HCT116 (cell line): Measurements from ENCODE around the gene UBALD2. TPM values are rescaled to one million over a fixed set of nuclear protein-coding genes. Genes with fewer than 3 reads are reported as not detected.

Experiments used
- ATAC-seq: fragments of 200-7000 bp; cut with Tn5 transposase; 2 replicates; pipeline ENCODE4 v1.9.1; 2020; ENCODE audit warnings: mild to moderate bottlenecking, moderate library complexity
- BruUV-seq: library from RNA; stranded (reverse); fragments of 400-500 nt; replicated peaks from 2 replicates; lab custom pipeline; 2021; lab: Mats Ljungman, UMichigan
- CTCF ChIA-PET: fragments of 300-600 bp; sonication (Branson Sonifier 250); formaldehyde crosslinking; loops from one replicate; lab custom pipeline; 2021; ENCODE audit warnings: antibody characterized with exemption; lab: Charles Lee
- POLR2A ChIA-PET: fragments of 300-600, 350-600 bp; sonication (Branson Sonifier 250); formaldehyde crosslinking; loops from one replicate; lab custom pipeline; 2021; ENCODE audit warnings: antibody characterized with exemption; lab: Charles Lee
- RAD21 ChIA-PET, 2 experiments: fragments of 300-600 bp; sonication (Branson Sonifier 250); formaldehyde crosslinking; loops; one replicate each; lab custom pipeline; 2023; ENCODE audit warnings: low total read pairs in 2 of 2; ENCODE audit not compliant: uncharacterized antibody in 2 of 2, unreplicated experiment in 2 of 2, low non-redundant PET in 1 of 2; lab: Charles Lee
- DNase-seq: peaks from one replicate; pipeline ENCODE4 v3.0.0-alpha.2; 2010; ENCODE audit warnings: low read depth, low spot score
- H2AFZ ChIP-seq: fragments of 200-600 bp; shearing (Covaris generic), sonication (generic); 2 replicates; pipeline ENCODE4 v1.6.1; 2017; ENCODE audit warnings: low read depth, mixed run types, mixed read lengths, antibody characterized with exemption, low read length; ENCODE audit not compliant: poor library complexity, severe bottlenecking
- H3K27ac ChIP-seq: 2 replicates; pipeline ENCODE4 v1.5.1; 2012; ENCODE audit warnings: low read depth, low read length
- H3K27me3 ChIP-seq: fragments of 200-600 bp; sonication (generic); 2 replicates; pipeline ENCODE4 v1.6.1; 2016; ENCODE audit warnings: mixed run types, low read length, mixed read lengths; ENCODE audit not compliant: insufficient read depth
- H3K36me3 ChIP-seq, 2 experiments: fragments of 200-500 bp in 1 of 2; fragments of 200-600 bp in 1 of 2; sonication (Bioruptor generic) in 1 of 2; sonication (generic) in 1 of 2; 2 replicates each; pipeline versions ENCODE4 v1.5.1 to v1.6.1; 2014 to 2016; ENCODE audit warnings: low read length in 2 of 2, inconsistent platforms in 1 of 2, mixed read lengths in 1 of 2, mixed run types in 1 of 2; ENCODE audit not compliant: insufficient read depth in 2 of 2, control insufficient read depth in 1 of 2
- H3K4me1 ChIP-seq, 2 experiments: fragments of 200-600 bp in 1 of 2; sonication (generic) in 1 of 2; 2 replicates each; pipeline versions ENCODE4 v1.5.1 to v1.6.1; 2012 to 2017; ENCODE audit warnings: low read length in 2 of 2, inconsistent platforms in 1 of 2, mild to moderate bottlenecking in 1 of 2, mixed read lengths in 1 of 2, mixed run types in 1 of 2, moderate library complexity in 1 of 2; ENCODE audit not compliant: insufficient read depth in 2 of 2, control insufficient read depth in 1 of 2
- H3K4me2 ChIP-seq: fragments of 200-600 bp; sonication (generic); 2 replicates; pipeline ENCODE4 v1.6.1; 2017; ENCODE audit warnings: mixed run types, low read length, mixed read lengths
- H3K4me3 ChIP-seq, 2 experiments: fragments of 200-600 bp in 1 of 2; sonication (generic) in 1 of 2; replicated peaks in 1 of 2; 2 replicates each; pipeline ENCODE4 v1.5.1; 2011 to 2016; ENCODE audit warnings: low read length in 2 of 2, control low read depth in 1 of 2, low read depth in 1 of 2, mild to moderate bottlenecking in 1 of 2, mixed read lengths in 1 of 2, mixed run types in 1 of 2
- H3K79me2 ChIP-seq: fragments of 200-600 bp; sonication (generic); 2 replicates; pipeline ENCODE4 v1.6.1; 2017; ENCODE audit warnings: mild to moderate bottlenecking, mixed run types, low read length, moderate library complexity, mixed read lengths; ENCODE audit not compliant: insufficient read depth
- H3K9ac ChIP-seq: fragments of 200-600 bp; sonication (generic); 2 replicates; pipeline ENCODE4 v1.6.1; 2016; ENCODE audit warnings: low read length, mixed read lengths
- H3K9me2 ChIP-seq: fragments of 200-600 bp; sonication (generic), shearing (Covaris generic); 2 replicates; pipeline ENCODE4 v1.6.1; 2017; ENCODE audit warnings: mixed run types, mild to moderate bottlenecking, moderate library complexity; ENCODE audit not compliant: insufficient read depth
- H3K9me3 ChIP-seq, 2 experiments: fragments of 200-500 bp in 1 of 2; fragments of 200-600 bp in 1 of 2; sonication (Bioruptor generic) in 1 of 2; sonication (generic) in 1 of 2; 2 replicates each; pipeline ENCODE4 v1.6.1; 2014 to 2017; ENCODE audit warnings: low read length in 2 of 2, mixed read lengths in 2 of 2, inconsistent platforms in 1 of 2, low read depth in 1 of 2, mild to moderate bottlenecking in 1 of 2, mixed run types in 1 of 2, moderate library complexity in 1 of 2; ENCODE audit not compliant: control insufficient read depth in 1 of 2, insufficient read depth in 1 of 2
- H4K20me1 ChIP-seq: fragments of 200-600 bp; sonication (generic), shearing (Covaris generic); 2 replicates; pipeline ENCODE4 v1.6.1; 2017; ENCODE audit warnings: mixed run types, mild to moderate bottlenecking, moderate library complexity; ENCODE audit not compliant: insufficient read depth
- CBX3 ChIP-seq: IDR thresholded peaks from 2 replicates; pipeline ENCODE4 v1.6.1; 2012; ENCODE audit warnings: low read depth
- EGR1 ChIP-seq: IDR thresholded peaks from 2 replicates; pipeline ENCODE4 v1.6.1; 2012; ENCODE audit warnings: low read depth
- ELF1 ChIP-seq: IDR thresholded peaks from 2 replicates; pipeline ENCODE4 v1.6.1; 2012; ENCODE audit warnings: low read depth, borderline replicate concordance
- EZH2 ChIP-seq: fragments of 200-600 bp; sonication (generic); IDR thresholded peaks from 2 replicates; pipeline ENCODE4 v1.6.1; 2017; ENCODE audit warnings: antibody characterized with exemption, mixed run types
- POLR2A ChIP-seq: IDR thresholded peaks from 2 replicates; pipeline ENCODE4 v1.7.0; 2011; ENCODE audit warnings: borderline replicate concordance; ENCODE audit not compliant: insufficient read depth, insufficient read length; ENCODE audit errors: extremely low read depth
- POLR2AphosphoS5 ChIP-seq: IDR thresholded peaks from 2 replicates; pipeline ENCODE4 v1.6.1; 2011; ENCODE audit warnings: mild to moderate bottlenecking, low read depth, low read length, moderate library complexity
- SIN3A ChIP-seq: IDR thresholded peaks from 2 replicates; pipeline ENCODE4 v1.6.1; 2012; ENCODE audit warnings: low read depth
- SP1 ChIP-seq: IDR thresholded peaks from 2 replicates; pipeline ENCODE4 v1.6.1; 2012; ENCODE audit warnings: low read depth
- SRF ChIP-seq: IDR thresholded peaks from 2 replicates; pipeline ENCODE4 v1.6.1; 2012; ENCODE audit warnings: low read depth
- TCF7L2 ChIP-seq: IDR thresholded peaks from 2 replicates; pipeline ENCODE4 v1.7.0; 2011; ENCODE audit warnings: borderline replicate concordance, inconsistent platforms; ENCODE audit not compliant: insufficient read depth, insufficient read length; ENCODE audit errors: extremely low read depth
- YY1 ChIP-seq: IDR thresholded peaks from 2 replicates; pipeline ENCODE4 v1.6.1; 2011; ENCODE audit warnings: low read length, low read depth, moderate library complexity, mild to moderate bottlenecking; ENCODE audit not compliant: insufficient replicate concordance; ENCODE audit errors: extremely low read depth
- ZFX ChIP-seq: fragments of 450-650 bp; IDR thresholded peaks from 2 replicates; pipeline ENCODE4 v1.6.1; 2017
- ZNF274 ChIP-seq: fragments of 200-500 bp; sonication (Bioruptor generic); IDR thresholded peaks from 2 replicates; pipeline ENCODE4 v1.6.1; 2014; ENCODE audit warnings: mild to moderate bottlenecking, low read depth, low read length, inconsistent platforms
- intact Hi-C: fragments of 100-400 bp; cut with micrococcal nuclease; formaldehyde crosslinking; loops from 2 replicates; pipeline ENCODE4 v1.10.0; 2022
- total RNA-seq: library from RNA; stranded (reverse); gene quantifications from one replicate; pipeline ENCODE4 v1.2.1, GENCODE V29; 2021; ENCODE audit not compliant: unreplicated experiment
- TF ChIP-seq, protein P1 (sequence below): IDR thresholded peaks from 2 replicates; pipeline ENCODE4 v1.6.1; 2012
- TF ChIP-seq, protein P2 (sequence below): IDR thresholded peaks from 2 replicates; pipeline ENCODE4 v1.6.1; 2011; ENCODE audit warnings: mild to moderate bottlenecking, low read length, moderate library complexity; ENCODE audit not compliant: insufficient replicate concordance; ENCODE audit errors: extremely low read depth

The UBALD2 gene
- total RNA-seq, 1 experiment from 2014 or later = 94.3 TPM

GRCh38 chr17:76272541-76273444 is 7.6 kb downstream of the UBALD2 start:
- TF ChIP-seq SIN3A = no peak
- no peak for TF ChIP-seq EGR1
- no peak for TF ChIP-seq EZH2
- TF ChIP-seq, all 23 proteins: peak for 0
- Histone ChIP-seq H3K9me3 (no peaks in the 10 kb centered on the region), H3K4me3 (no peak overlapping the region), H3K4me2 (no peak overlapping the region), H3K36me3 (peaks cover 3 to 18% of the 10 kb centered on the region in 2 experiments; a peak in 2 of 4 replicates), H4K20me1 (no peaks in the 10 kb centered on the region), H3K79me2 (peaks cover 7% of the 10 kb centered on the region; the same call in 1 of the 2 replicates), H3K27me3 (no peaks in the 10 kb centered on the region), H2AFZ (no peak overlapping the region), H3K27ac (no peak overlapping the region; the same call in 1 of the 2 replicates), H3K4me1 (peaks cover 0 to 15% of the 10 kb centered on the region in 2 experiments; a peak in 2 of 4 replicates), H3K9ac (no peak overlapping the region), H3K9me2 (no peaks in the 10 kb centered on the region)
- POLR2A ChIA-PET = no interaction called here
- RAD21 ChIA-PET = no interaction called here
- CTCF ChIA-PET = interaction anchor here (1.8 kb wide), 1 partner anchor 258 kb away, joined by 4 read pairs; no protein-coding TSS in a partner anchor
- ATAC-seq (peak; percentile 3; the same call in 1 of the 2 replicates), DNase-seq (no peak)
- BruUV-seq = no TSS peak
- intact Hi-C loops = no loop called here

- Histone ChIP-seq H2AFZ (no peak overlapping the region), H4K20me1 (no peaks in the 10 kb centered on the region), H3K9ac (no peak overlapping the region), H3K4me2 (no peak overlapping the region), H3K9me3 (no peaks in the 10 kb centered on the region), H3K4me3 (no peak overlapping the region), H3K36me3 (peaks cover 0 to 15% of the 10 kb centered on the region in 2 experiments; a peak in 1 of 4 replicates), H3K9me2 (no peaks in the 10 kb centered on the region), H3K27me3 (no peaks in the 10 kb centered on the region), H3K27ac (no peak overlapping the region), H3K4me1 (peaks cover 0 to 10% of the 10 kb centered on the region in 2 experiments; a peak in 2 of 4 replicates), H3K79me2 (no peaks in the 10 kb centered on the region; the same call in 1 of the 2 replicates)
- ATAC-seq (no peak), DNase-seq (no peak)
- CTCF ChIA-PET = interaction anchor here (1.2 to 1.8 kb wide), 2 partner anchors 152 to 259 kb away, joined by 3 to 4 read pairs; no protein-coding TSS in a partner anchor
- POLR2A ChIA-PET = interaction anchor here (0.6 to 1.3 kb wide), 3 partner anchors 9 to 248 kb away, joined by 3 to 5 read pairs (median 3); partner anchors contain the start of genes EXOC7 and UBALD2
- RAD21 ChIA-PET = no interaction called here
- intact Hi-C loops = no loop called here
- no TSS peak for BruUV-seq
- TF ChIP-seq EZH2 (no peak), TCF7L2 (no peak), SRF (no peak), EGR1 (no peak), SP1 (no peak), SIN3A (no peak), POLR2AphosphoS5 (no peak), ZFX (no peak), ELF1 (no peak), CBX3 (no peak), YY1 (no peak), POLR2A (no peak), ZNF274 (no peak)
- TF ChIP-seq, protein P1, sequence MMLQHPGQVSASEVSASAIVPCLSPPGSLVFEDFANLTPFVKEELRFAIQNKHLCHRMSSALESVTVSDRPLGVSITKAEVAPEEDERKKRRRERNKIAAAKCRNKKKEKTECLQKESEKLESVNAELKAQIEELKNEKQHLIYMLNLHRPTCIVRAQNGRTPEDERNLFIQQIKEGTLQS = no peak
- TF ChIP-seq, protein P2, sequence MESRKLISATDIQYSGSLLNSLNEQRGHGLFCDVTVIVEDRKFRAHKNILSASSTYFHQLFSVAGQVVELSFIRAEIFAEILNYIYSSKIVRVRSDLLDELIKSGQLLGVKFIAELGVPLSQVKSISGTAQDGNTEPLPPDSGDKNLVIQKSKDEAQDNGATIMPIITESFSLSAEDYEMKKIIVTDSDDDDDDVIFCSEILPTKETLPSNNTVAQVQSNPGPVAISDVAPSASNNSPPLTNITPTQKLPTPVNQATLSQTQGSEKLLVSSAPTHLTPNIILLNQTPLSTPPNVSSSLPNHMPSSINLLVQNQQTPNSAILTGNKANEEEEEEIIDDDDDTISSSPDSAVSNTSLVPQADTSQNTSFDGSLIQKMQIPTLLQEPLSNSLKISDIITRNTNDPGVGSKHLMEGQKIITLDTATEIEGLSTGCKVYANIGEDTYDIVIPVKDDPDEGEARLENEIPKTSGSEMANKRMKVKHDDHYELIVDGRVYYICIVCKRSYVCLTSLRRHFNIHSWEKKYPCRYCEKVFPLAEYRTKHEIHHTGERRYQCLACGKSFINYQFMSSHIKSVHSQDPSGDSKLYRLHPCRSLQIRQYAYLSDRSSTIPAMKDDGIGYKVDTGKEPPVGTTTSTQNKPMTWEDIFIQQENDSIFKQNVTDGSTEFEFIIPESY = no peak
These were observed 8.4 kb downstream of the UBALD2 start for GRCh38 chr17:76273445-76274111.
